Measurements from ENCODE around the gene HDAC11. TPM values are rescaled to one million over a fixed set of nuclear protein-coding genes. Genes with fewer than 3 reads are reported as not detected.

The HDAC11 gene
- polyA plus RNA-seq, 2 of the 4 experiments (the other 2 are of a cell fraction): 5.6 to 8.4 TPM

GRCh38 chr3:13492976-13493866 lies 13.1 kb downstream of the HDAC11 start:
- Histone ChIP-seq H3K9me3 (no peaks in the 10 kb centered on the region), H3K4me2 (no peak overlapping the region), H3K4me3 (no peak overlapping the region), H3K27ac (no peak overlapping the region), H3K4me1 (no peaks in the 10 kb centered on the region)
- no peak for FAIRE-seq
- no peak for ATAC-seq
- TF ChIP-seq REST (IDR thresholded peaks at IDR 0.05): no peak
- TF ChIP-seq CHD2 (IDR thresholded peaks at IDR 0.05; ENCODE audit: low read length, partially characterized antibody): no peak
- no peak for TF ChIP-seq MAFK (IDR thresholded peaks at IDR 0.05; ENCODE audit: partially characterized antibody)
- TF ChIP-seq, protein P1, sequence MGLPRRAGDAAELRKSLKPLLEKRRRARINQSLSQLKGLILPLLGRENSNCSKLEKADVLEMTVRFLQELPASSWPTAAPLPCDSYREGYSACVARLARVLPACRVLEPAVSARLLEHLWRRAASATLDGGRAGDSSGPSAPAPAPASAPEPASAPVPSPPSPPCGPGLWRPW (IDR thresholded peaks at IDR 0.05): no peak
- TF ChIP-seq, protein P2, sequence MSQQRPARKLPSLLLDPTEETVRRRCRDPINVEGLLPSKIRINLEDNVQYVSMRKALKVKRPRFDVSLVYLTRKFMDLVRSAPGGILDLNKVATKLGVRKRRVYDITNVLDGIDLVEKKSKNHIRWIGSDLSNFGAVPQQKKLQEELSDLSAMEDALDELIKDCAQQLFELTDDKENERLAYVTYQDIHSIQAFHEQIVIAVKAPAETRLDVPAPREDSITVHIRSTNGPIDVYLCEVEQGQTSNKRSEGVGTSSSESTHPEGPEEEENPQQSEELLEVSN (IDR thresholded peaks at IDR 0.05; ENCODE audit: borderline replicate concordance, low read depth): no peak
- TF ChIP-seq HDAC2 (IDR thresholded peaks at IDR 0.05): no peak
- no peak for TF ChIP-seq FOSB (CRISPR knock-in tag; IDR thresholded peaks at IDR 0.05)
- no peak for TF ChIP-seq SREBF2 (IDR thresholded peaks at IDR 0.05)
- TF ChIP-seq HEYL (CRISPR knock-in tag; IDR thresholded peaks at IDR 0.05): no peak
- TF ChIP-seq MYC (IDR thresholded peaks at IDR 0.05; ENCODE audit: borderline replicate concordance, low read length): no peak
- no peak for TF ChIP-seq RNF2 (IDR thresholded peaks at IDR 0.05; ENCODE audit: borderline replicate concordance, low read depth)
- no peak for DNase-seq (ENCODE audit: low read depth in 1 of 2, low spot score in 1 of 2)
- 78% methylated on average over 14 of the region's 15 CpGs for WGBS (ENCODE audit: missing lambda C conversion rate)
- ChIA-PET CTCF (interaction anchor here (0.7 to 4.6 kb wide), 3 partner anchors 151 to 162 kb away, joined by 3 to 83 read pairs (median 4); no protein-coding TSS in a partner anchor), POLR2A (no interaction called here)

- CTCF ChIA-PET: interaction anchor here (0.7 to 11.8 kb wide), 22 partner anchors 13 to 402 kb away, joined by 3 to 1096 read pairs (median 6); partner anchors contain the start of gene HDAC11
- no peaks in the 10 kb centered on the region for H3K4me1 ChIP-seq
- no peak for TF ChIP-seq REST (IDR thresholded peaks at IDR 0.05)
- H3K27ac ChIP-seq: no peak overlapping the region
- DNase-seq (ENCODE audit: low read depth in 1 of 2, low spot score in 1 of 2): no peak
- H3K4me3 ChIP-seq: no peak overlapping the region
- no peak for ATAC-seq
- no peaks in the 10 kb centered on the region for H3K9me3 ChIP-seq
- POLR2A ChIA-PET: interaction anchor here (1.3 kb wide), 1 partner anchor 154 kb away, joined by 3 read pairs; no protein-coding TSS in a partner anchor
- no peak for FAIRE-seq
- no peak overlapping the region for H3K4me2 ChIP-seq
- 79% methylated on average over 14 of the region's 15 CpGs for WGBS (ENCODE audit: missing lambda C conversion rate)
Observed at GRCh38 chr3:13493867-13494441, 13.8 kb downstream of the HDAC11 start.

Measured in A549 (cell line).